DMS79 treated with DMSO at 0.1 percent for 48 hours (cell line): ENCODE results near the gene CHAC1.

ENCODE experiments used
- DNase-seq: peaks from one replicate; lab custom pipeline; 2025; lab: John Stamatoyannopoulos, UW

The CHAC1 gene

GRCh38 chr15:40952901-40953712 is at the start of gene CHAC1:
Gene CHAC1, plus strand, starts transcription at chr15:40953471. Its CDS starts 113 bp downstream, at chr15:40953584.
- DNase-seq: peak; percentile 80

- DNase-seq: no peak
These were observed 48.6 kb upstream of the CHAC1 start for GRCh38 chr15:40904552-40905201.

- DNase-seq: peak; percentile 56
These were observed 46.9 kb upstream of the CHAC1 start for GRCh38 chr15:40906091-40906990.

GRCh38 chr15:40906991-40907802 is 46.1 kb upstream of the CHAC1 start:
- peak; percentile 46 for DNase-seq

- no peak for DNase-seq
These were observed 45.2 kb upstream of the CHAC1 start for GRCh38 chr15:40908095-40908494.

GRCh38 chr15:40909662-40910630 is 43.3 kb upstream of the CHAC1 start:
- no peak for DNase-seq

GRCh38 chr15:40911141-40911540 is 42.1 kb upstream of the CHAC1 start:
- DNase-seq: no peak

- DNase-seq: no peak
These were observed 41.6 kb upstream of the CHAC1 start for GRCh38 chr15:40911693-40912092.

GRCh38 chr15:40912478-40912877 is 40.8 kb upstream of the CHAC1 start:
- no peak for DNase-seq

- no peak for DNase-seq
These were observed 39.3 kb upstream of the CHAC1 start for GRCh38 chr15:40914013-40914412.

GRCh38 chr15:40914486-40914885 is 38.8 kb upstream of the CHAC1 start:
- DNase-seq: no peak

- no peak for DNase-seq
These were observed 38.1 kb upstream of the CHAC1 start for GRCh38 chr15:40915116-40915661.

- DNase-seq: no peak
These were observed 37.6 kb upstream of the CHAC1 start for GRCh38 chr15:40915679-40916078.

- no peak for DNase-seq
These were observed 35.7 kb upstream of the CHAC1 start for GRCh38 chr15:40917585-40917984.

GRCh38 chr15:40918146-40918798 is 35.0 kb upstream of the CHAC1 start:
- no peak for DNase-seq

GRCh38 chr15:40918799-40919392 is 34.4 kb upstream of the CHAC1 start:
- DNase-seq: no peak

- DNase-seq: no peak
These were observed 31.2 kb upstream of the CHAC1 start for GRCh38 chr15:40921949-40922607.

- no peak for DNase-seq
These were observed 30.7 kb upstream of the CHAC1 start for GRCh38 chr15:40922608-40923005.

- DNase-seq: no peak
These were observed 29.7 kb upstream of the CHAC1 start for GRCh38 chr15:40923551-40923950.
